PFSK-1 (cell line): ENCODE results near the gene SORBS1.

Experiments
- POLR2AphosphoS5 ChIP-seq: IDR thresholded peaks from 2 replicates; pipeline ENCODE4 v1.6.1; 2012; ENCODE audit warnings: low read depth, mild to moderate bottlenecking, control low read depth, low read length, moderate library complexity
- REST ChIP-seq, 2 experiments: IDR thresholded peaks; 2 replicates each; pipeline versions ENCODE4 v1.6.1 to v1.8.0; 2011 to 2012; ENCODE audit warnings: low read depth in 2 of 2, low read length in 2 of 2, control low read depth in 1 of 2, inconsistent platforms in 1 of 2, mild to moderate bottlenecking in 1 of 2, moderate library complexity in 1 of 2; ENCODE audit not compliant: insufficient read depth in 1 of 2
- TAF1 ChIP-seq: IDR thresholded peaks from 2 replicates; pipeline ENCODE4 v1.6.1; 2012; ENCODE audit warnings: low read length, control low read depth, borderline replicate concordance; ENCODE audit not compliant: insufficient read depth

GRCh38 chr10:95571390-95571789, 10.2 kb upstream of the SORBS1 start:
- TF ChIP-seq POLR2AphosphoS5 (no peak), REST (IDR thresholded peaks at IDR 0.05; ENCODE audit: insufficient read depth in 1 of 2, low read depth in 2 of 2, low read length in 2 of 2) (no peak), TAF1 (no peak)
